ENCODE data around the gene CPEB2. TPM values are rescaled to one million over a fixed set of nuclear protein-coding genes. Genes with fewer than 3 reads are reported as not detected.

Gene CPEB2
- total and polyA plus RNA-seq, 2 of the 8 experiments (the other 6 are each of a cell fraction or from before 2014, with no cell fraction given): 0.39 to 1.9 TPM

- H2BK120ac ChIP-seq (replicated peaks; ENCODE audit: low read depth, low read length): no peak overlapping the region
- H4K91ac ChIP-seq (replicated peaks; ENCODE audit: insufficient read length, low read length): no peak overlapping the region
- peaks cover 0 to 3% of the 10 kb centered on the region in 2 experiments; a peak in 1 of 4 replicates for H3K9me3 ChIP-seq (ENCODE audit: insufficient read depth in 2 of 2, low read depth in 1 of 2, low read length in 1 of 2)
- no peak overlapping the region for H3K14ac ChIP-seq (ENCODE audit: insufficient read length)
- no peak overlapping the region for H3K23ac ChIP-seq (ENCODE audit: insufficient read length)
- no peak overlapping the region for H2BK20ac ChIP-seq (ENCODE audit: low read length)
- DNase-seq (ENCODE audit: low read depth in 1 of 2, low spot score in 2 of 2) (no peak), FAIRE-seq (no peak)
- no peaks in the 10 kb centered on the region for H3K79me2 ChIP-seq (ENCODE audit: control insufficient read depth in 1 of 2, insufficient read depth in 2 of 2, low read length in 2 of 2)
- no peak overlapping the region for H4K5ac ChIP-seq (ENCODE audit: insufficient read length, low read depth, low read length)
- H4K20me1 ChIP-seq (replicated peaks in 1 of 2; ENCODE audit: control insufficient read depth in 1 of 2, insufficient read depth in 2 of 2, low read length in 2 of 2): no peaks in the 10 kb centered on the region
- ChIA-PET CTCF (ENCODE audit: partially characterized antibody) (no interaction called here), POLR2A (ENCODE audit: partially characterized antibody) (no interaction called here)
- H3K4me2 ChIP-seq (ENCODE audit: insufficient read depth in 1 of 2, low read depth in 2 of 2, low read length in 2 of 2): no peak overlapping the region
- H3K4me3 ChIP-seq (ENCODE audit: extremely low read depth in 1 of 4, insufficient read depth in 2 of 4, low read depth in 3 of 4, low read length in 4 of 4): no peak overlapping the region
- H2AK5ac ChIP-seq (ENCODE audit: low read depth, low read length): no peak overlapping the region
- no peak overlapping the region for H2BK5ac ChIP-seq (ENCODE audit: low read depth, low read length)
- no peak overlapping the region for H2BK15ac ChIP-seq (ENCODE audit: low read length)
- H3K79me1 ChIP-seq (ENCODE audit: low read depth, low read length): no peaks in the 10 kb centered on the region
- H3K27ac ChIP-seq (ENCODE audit: low read depth, low read length): no peak overlapping the region
- H3K36me3 ChIP-seq (ENCODE audit: control insufficient read depth in 2 of 4, insufficient read depth in 4 of 4, low read length in 3 of 4): no peaks in the 10 kb centered on the region
- H3K4ac ChIP-seq (replicated peaks; ENCODE audit: insufficient read length, low read depth, low read length): no peak overlapping the region
- H3K18ac ChIP-seq (ENCODE audit: extremely low read depth, low read length): no peak overlapping the region
- H2AFZ ChIP-seq (ENCODE audit: low read length): no peak overlapping the region
- no peaks in the 10 kb centered on the region for H3K23me2 ChIP-seq (ENCODE audit: low read depth, low read length)
- H2BK12ac ChIP-seq (ENCODE audit: low read depth, low read length): no peak overlapping the region
- no peaks in the 10 kb centered on the region for H3K27me3 ChIP-seq (replicated peaks in 1 of 4; ENCODE audit: control insufficient read depth in 3 of 4, extremely low read depth in 1 of 4, insufficient read depth in 3 of 4, low read length in 3 of 4)
- no peak for TF ChIP-seq USF2 (IDR thresholded peaks at IDR 0.05; ENCODE audit: low read length)
- TF ChIP-seq SP2 (IDR thresholded peaks at IDR 0.05; ENCODE audit: low read length): no peak
- H3K4me1 ChIP-seq (replicated peaks in 1 of 4; ENCODE audit: control insufficient read depth in 3 of 4, insufficient read depth in 4 of 4, low read length in 3 of 4): no peaks in the 10 kb centered on the region
- H3K9ac ChIP-seq (replicated peaks in 1 of 4; ENCODE audit: extremely low read depth in 1 of 4, low read depth in 3 of 4, low read length in 3 of 4): no peak overlapping the region
- no peak overlapping the region for H4K8ac ChIP-seq (ENCODE audit: extremely low read depth, insufficient read depth, low read length)
- H3K56ac ChIP-seq (replicated peaks; ENCODE audit: insufficient read length, low read depth, low read length): no peak overlapping the region
Measured at GRCh38 chr4:15075875-15076274, 73.6 kb downstream of the CPEB2 start.

Data from H1 (cell line).